Stimulated activated CD4-positive, alpha-beta T cell treated with anti-CD3 and anti-CD28 coated beads, Interleukin-1b, Interleukin-23, amount 100 ng/mL, for 24 hours (primary cell): ENCODE results near the gene TFF3.

Experiments used
- DNase-seq, 4 experiments: peaks; one replicate each; pipeline ENCODE4 v3.0.0-alpha.2; 2020; ENCODE audit warnings: low read depth in 4 of 4, low spot score in 1 of 4

The TFF3 gene

GRCh38 chr21:42291003-42291750 is 24.0 kb downstream of the TFF3 start:
- no peak for DNase-seq

- DNase-seq, result no peak
Measured at GRCh38 chr21:42290505-42290904, 24.7 kb downstream of the TFF3 start.

- no peak for DNase-seq
Measured at GRCh38 chr21:42289926-42290325, 25.3 kb downstream of the TFF3 start.

DNA sequence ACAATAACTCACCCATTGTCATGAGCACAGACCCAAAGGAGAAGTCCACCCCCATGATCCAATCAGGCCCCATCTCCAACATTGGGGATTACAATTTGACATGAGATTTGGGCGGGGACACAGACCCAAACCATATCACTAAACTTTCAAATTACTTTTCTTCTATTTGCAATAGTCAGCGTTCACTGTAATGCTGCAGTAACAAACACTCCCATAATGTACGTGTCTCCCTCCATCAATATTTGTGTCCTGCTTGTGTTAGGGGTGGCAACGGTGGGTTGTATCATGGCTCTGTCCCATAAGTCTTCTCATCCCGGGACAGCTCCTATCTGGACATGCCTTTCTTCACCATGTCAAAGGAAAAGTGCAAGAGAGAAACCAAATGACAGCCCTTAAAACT is 26.2 kb downstream of the TFF3 start:
- DNase-seq, result no peak

DNA sequence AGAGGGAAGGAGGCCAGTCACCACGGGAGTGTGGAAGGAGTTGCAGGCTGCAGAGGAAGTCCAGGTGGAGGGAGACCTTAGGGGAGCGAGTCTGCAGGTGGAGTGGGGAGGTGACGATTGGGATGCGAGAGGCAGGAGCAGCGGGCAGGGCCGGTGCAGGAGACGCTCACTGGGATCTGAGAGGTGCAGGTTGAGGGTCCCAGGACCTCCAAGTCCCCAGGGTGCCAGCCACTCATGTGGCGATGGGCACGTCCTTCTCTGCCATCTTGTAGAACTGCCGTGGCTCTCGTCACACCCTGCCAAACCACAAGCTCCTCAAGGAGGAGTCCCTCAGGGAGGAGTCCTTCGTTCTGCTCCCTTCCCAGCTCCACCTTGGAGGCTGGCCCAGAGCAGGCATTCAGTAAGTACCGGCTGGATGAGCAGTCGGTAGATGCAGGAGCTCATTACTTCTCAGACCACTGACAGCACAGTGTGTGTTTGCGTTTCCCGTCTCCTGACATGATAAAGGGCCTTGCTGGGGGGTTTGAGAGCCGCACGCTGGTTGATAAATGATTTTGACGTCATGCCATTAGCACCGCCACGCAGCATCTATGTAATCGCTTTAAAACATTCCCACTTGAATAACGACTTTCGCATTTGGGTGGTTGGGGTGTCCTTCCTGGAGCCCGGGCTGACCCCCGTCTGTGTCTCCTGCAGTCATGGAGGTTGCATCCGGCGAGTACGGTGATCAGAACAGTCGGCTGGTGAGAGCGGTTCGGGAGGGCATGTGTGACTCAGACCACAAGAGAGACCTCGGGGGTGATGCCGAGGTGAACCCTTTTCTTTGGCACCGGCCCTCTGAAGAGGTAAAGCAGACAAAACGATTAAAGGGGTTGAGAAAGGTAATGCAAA is 27.8 kb downstream of the TFF3 start:
- DNase-seq, result no peak

DNA sequence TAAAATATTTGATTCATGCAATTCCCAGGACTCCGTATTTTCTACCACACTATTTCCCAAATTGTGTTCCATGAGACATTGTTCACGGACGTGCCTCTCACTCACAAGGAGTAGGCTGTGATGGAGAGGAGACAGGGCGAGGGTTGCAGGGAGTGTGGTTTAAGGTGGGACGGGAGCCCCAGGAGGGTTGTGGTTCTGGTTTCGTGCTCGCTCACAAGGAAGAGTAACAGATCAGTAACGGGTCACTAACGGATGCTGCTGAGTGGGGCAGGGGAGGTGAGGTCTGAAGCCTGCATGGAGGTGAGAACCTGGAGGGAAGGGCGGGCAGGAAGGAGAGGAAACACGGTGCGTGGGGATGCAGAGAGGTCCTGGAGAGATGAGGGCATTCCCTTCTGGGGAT is 28.8 kb downstream of the TFF3 start:
- no peak for DNase-seq

GRCh38 chr21:42285569-42286245 is 29.5 kb downstream of the TFF3 start:
- no peak for DNase-seq

DNA sequence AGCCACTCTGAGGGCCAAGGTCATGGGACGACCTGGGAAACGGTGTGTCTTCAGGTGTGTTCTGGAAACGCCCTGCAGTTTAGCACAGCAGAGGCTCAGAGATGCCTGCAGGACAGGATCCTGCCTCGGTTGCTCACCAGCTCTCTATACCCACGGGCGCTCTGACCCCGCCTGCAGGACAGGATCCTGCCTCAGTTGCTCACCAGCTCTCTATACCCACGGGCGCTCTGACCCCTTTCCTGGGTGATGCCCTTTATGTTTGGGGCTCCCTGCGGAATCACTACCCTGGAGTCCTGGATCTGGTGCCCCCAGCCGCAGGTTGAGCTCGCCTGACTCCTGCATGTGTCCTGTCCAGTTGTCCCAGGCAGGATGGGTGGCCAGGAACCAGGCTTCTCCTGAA is 32.5 kb downstream of the TFF3 start:
- DNase-seq, result no peak

- DNase-seq, result no peak
Measured at GRCh38 chr21:42282021-42282420, 33.2 kb downstream of the TFF3 start.

- no peak for DNase-seq
Measured at GRCh38 chr21:42281181-42281680, 34.0 kb downstream of the TFF3 start.

DNA sequence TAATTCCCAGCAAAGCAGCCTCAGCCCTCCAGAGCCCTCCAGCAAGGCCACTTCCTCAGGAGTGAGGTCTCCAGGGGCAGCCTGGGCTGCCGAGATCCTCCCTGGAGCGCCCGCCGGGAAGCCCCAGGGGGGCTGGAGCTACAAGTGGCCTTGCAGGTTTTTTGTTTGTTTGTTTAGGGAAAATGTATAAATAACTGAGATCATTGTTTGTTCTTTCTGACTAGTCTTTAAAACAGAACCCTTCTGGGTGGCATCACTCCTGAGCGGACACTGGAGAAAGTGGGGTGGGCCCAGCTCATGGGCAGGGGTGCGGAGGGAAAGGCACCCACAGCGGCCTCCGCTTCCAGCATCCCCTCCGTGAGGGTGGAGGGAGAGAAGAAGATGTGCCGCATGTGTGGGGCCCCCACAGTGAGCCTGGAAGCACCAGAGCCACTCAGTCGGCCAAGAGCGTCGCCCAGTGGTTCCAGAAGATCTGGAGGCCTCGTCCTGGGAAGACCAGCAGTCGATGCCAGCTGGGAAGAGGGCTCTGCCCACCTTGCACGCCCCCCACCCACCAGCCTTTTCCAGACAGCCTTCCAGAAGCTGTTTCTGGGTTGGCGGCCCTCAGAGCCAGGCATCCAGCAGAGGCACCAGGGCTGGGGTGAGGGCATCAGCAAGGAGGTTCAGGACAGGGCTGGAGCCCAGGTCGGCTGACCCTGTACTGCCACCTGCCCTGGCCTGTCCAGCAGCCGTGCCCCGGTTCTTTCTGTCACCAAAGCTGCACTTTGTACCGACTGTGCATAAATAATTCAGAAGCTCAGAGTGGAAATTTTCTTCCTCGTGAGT is 34.6 kb downstream of the TFF3 start:
- DNase-seq, result no peak

DNA sequence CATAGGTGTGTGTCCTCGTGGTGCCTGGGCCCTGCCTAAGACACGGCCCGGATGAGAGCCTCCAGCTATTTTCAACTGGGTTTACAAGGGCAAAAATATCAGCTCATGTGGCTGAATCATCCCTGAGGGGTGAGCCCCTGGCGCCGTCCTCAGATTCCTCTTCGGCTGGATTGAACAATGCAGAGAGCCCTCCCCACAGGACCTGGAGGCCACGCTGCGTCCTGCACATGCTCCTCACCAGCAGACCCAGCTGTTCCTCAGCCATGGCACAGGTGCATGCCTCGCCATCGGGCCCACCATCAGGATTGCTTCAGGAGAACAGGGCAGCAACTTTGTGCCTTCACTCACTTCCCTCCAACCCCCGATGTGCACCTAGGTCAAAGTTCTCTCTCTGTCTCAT is 35.3 kb downstream of the TFF3 start:
- no peak for DNase-seq

DNA sequence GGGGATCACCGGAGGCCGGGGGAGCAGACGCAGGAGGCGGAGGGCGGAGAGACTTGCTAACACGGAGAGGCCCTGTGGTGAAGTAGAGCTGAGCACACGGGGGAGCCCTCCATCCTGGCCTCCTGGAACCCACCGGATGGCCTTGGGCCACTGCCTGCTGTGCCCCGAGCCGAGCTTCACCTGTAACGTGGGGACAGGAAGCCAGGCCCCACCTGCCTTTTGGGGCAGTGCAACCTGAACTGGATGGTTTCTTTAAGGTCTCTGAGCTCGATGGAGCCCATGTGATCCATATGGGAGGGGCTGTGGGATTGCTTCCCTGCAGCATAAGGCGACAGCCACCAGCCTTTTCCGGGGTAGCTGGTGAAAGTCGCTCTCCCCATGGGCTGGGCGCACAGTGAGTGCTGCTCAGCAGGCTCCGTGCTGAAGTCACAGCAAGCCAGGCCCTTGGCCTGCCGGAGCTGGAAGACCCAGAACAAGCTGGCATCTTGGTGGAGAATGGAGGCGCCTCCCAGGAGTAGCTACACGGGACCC is 35.8 kb downstream of the TFF3 start:
- no peak for DNase-seq

GRCh38 chr21:42278451-42279149 is 36.6 kb downstream of the TFF3 start:
- DNase-seq, result no peak

- no peak for DNase-seq
Measured at GRCh38 chr21:42277593-42277992, 37.6 kb downstream of the TFF3 start.

GRCh38 chr21:42276526-42277154 is 38.6 kb downstream of the TFF3 start:
- DNase-seq, result no peak

DNA sequence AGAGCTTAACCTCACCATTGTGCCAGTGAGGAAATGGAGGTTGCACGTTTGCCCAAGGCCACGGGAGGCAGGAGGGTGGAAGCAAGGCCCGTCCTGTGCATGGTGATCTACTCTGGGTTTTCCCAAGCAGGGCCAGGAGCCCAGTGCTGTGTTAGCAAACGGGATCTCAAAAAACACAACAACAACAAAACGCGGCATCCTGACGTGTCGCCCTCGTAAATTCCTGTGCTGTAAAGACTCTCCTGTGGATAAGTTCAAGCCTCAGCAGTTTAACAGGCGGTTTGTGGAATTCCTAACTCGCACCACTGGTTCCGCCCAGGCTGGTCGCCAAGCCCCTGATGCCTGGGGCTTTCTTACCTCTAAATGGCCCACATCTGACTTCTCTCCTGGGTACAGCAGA is 39.1 kb downstream of the TFF3 start:
- DNase-seq, result no peak

GRCh38 chr21:42272984-42273600 is 42.1 kb downstream of the TFF3 start:
- no peak for DNase-seq
